ENCODE results near the gene SVOPL. TPM values are rescaled to one million over a fixed set of nuclear protein-coding genes. Genes with fewer than 3 reads are reported as not detected.

The SVOPL gene
- total and polyA plus RNA-seq, 4 donors: 0.13 to 1.5 (median 0.39) TPM; not detected in 1

DNA sequence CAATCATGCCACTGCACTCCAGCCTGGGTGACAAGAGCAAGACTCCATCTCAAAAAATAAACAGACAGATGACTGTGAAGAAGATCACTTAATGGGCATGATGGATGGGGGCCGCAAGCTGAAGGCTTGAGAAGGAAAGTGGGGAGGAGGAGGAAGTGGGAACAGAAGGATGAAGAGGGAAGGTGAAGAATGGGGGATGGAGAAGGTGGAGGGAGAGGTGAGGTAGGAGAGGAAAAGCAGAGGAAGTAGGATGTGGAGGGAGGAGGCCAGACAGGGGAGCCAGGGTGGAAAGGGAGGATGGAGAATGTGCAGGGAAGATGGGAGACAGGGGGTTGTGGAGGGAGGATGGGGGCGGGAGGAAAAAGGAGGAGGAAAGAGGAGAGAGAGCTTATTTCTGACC, 68.8 kb downstream of the SVOPL start:
- DNase-seq: no peak
- TF ChIP-seq, protein P1, sequence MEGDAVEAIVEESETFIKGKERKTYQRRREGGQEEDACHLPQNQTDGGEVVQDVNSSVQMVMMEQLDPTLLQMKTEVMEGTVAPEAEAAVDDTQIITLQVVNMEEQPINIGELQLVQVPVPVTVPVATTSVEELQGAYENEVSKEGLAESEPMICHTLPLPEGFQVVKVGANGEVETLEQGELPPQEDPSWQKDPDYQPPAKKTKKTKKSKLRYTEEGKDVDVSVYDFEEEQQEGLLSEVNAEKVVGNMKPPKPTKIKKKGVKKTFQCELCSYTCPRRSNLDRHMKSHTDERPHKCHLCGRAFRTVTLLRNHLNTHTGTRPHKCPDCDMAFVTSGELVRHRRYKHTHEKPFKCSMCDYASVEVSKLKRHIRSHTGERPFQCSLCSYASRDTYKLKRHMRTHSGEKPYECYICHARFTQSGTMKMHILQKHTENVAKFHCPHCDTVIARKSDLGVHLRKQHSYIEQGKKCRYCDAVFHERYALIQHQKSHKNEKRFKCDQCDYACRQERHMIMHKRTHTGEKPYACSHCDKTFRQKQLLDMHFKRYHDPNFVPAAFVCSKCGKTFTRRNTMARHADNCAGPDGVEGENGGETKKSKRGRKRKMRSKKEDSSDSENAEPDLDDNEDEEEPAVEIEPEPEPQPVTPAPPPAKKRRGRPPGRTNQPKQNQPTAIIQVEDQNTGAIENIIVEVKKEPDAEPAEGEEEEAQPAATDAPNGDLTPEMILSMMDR (IDR thresholded peaks at IDR 0.05; ENCODE audit: control extremely low read depth, extremely low read depth): no peak
- no peak for ATAC-seq (ENCODE audit: insufficient read depth, low FRiP score)
- no peaks in the 10 kb centered on the region for H3K4me1 ChIP-seq (ENCODE audit: control insufficient read depth in 5 of 5, insufficient read depth in 5 of 5, low read length in 5 of 5)
- no peak overlapping the region for H3K9ac ChIP-seq (ENCODE audit: insufficient read depth in 1 of 2, low read length in 2 of 2)
- no peaks in the 10 kb centered on the region for H3K9me3 ChIP-seq (ENCODE audit: control insufficient read depth in 4 of 4, insufficient read depth in 3 of 4, low read length in 3 of 4)
- no peak overlapping the region for H3K27ac ChIP-seq (ENCODE audit: low read depth in 1 of 2, low read length in 1 of 2)
- H3K36me3 ChIP-seq (ENCODE audit: control insufficient read depth in 4 of 4, insufficient read depth in 4 of 4, low read length in 4 of 4): no peaks in the 10 kb centered on the region
- WGBS, 2 donors: 82 to 87% methylated on average over 1 to 2 of the region's 2 CpGs
- H3K27me3 ChIP-seq (ENCODE audit: control insufficient read depth in 3 of 3, insufficient read depth in 3 of 3, low read length in 2 of 3): no peaks in the 10 kb centered on the region
- no peak overlapping the region for H3K4me3 ChIP-seq

DNA sequence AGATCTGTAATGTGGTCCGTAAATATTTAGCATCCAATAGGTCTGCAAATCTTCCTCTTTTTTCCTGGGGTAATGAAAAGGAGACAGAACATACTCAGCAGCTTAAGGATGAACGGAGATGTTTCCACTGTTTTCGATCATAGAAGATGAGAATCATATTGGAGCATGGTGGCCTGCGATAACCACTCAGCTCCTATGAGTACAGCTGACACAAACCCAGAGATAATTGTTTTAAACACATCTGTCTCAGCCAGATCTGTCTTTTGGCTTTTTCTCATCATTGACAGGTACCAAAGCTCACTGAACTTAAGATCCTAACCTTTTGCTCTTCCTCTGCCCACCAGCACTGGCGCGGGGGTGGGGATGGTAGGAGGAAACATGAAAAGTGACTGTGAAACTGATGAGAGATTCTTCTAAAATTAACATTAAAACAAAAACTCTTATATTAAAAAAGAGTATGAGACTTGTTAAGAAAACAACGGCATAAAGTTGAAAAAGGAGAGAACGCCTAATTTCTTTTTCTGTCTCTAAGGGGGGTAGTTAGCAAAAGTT, 71.0 kb downstream of the SVOPL start:
- H3K27ac ChIP-seq (ENCODE audit: low read depth in 1 of 2, low read length in 1 of 2): no peak overlapping the region
- WGBS, 2 donors: 96% methylated on average over 8 of the region's 8 CpGs
- no peak for ATAC-seq (ENCODE audit: insufficient read depth, low FRiP score)
- no peaks in the 10 kb centered on the region for H3K36me3 ChIP-seq (ENCODE audit: control insufficient read depth in 4 of 4, insufficient read depth in 4 of 4, low read length in 4 of 4)
- TF ChIP-seq, protein P1 (IDR thresholded peaks at IDR 0.05; ENCODE audit: control extremely low read depth, extremely low read depth): no peak
- DNase-seq: no peak
- no peaks in the 10 kb centered on the region for H3K27me3 ChIP-seq (ENCODE audit: control insufficient read depth in 3 of 3, insufficient read depth in 3 of 3, low read length in 2 of 3)
- no peaks in the 10 kb centered on the region for H3K9me3 ChIP-seq (ENCODE audit: control insufficient read depth in 4 of 4, insufficient read depth in 3 of 4, low read length in 3 of 4)
- no peak overlapping the region for H3K4me3 ChIP-seq
- no peak overlapping the region for H3K9ac ChIP-seq (ENCODE audit: insufficient read depth in 1 of 2, low read length in 2 of 2)
- peaks cover 0 to 4% (median 0%) of the 10 kb centered on the region in 5 donors for H3K4me1 ChIP-seq (ENCODE audit: control insufficient read depth in 5 of 5, insufficient read depth in 5 of 5, low read length in 5 of 5)

DNA sequence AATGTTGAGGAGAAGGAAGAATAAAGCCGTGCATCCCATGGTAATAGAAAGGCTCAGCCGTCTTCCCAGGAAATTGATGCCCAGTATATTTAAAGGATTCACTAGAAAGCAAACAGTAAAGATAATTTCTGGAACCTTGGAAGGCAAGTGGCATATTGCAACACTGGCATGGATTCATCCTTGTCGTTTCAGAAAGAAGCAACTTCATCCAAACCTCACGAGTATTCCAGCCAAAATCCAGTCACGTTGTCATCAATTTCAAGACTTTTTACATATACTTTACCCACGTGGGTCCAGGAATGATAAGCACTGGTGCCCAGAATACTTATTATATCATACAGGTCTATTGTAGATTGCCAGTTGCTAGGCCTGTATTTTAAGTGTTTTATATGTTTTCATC, 73.8 kb downstream of the SVOPL start:
- Histone ChIP-seq H3K36me3 (ENCODE audit: control insufficient read depth in 4 of 4, insufficient read depth in 4 of 4, low read length in 4 of 4) (no peaks in the 10 kb centered on the region), H3K27ac (ENCODE audit: low read depth in 1 of 2, low read length in 1 of 2) (no peak overlapping the region), H3K9ac (ENCODE audit: insufficient read depth in 1 of 2, low read length in 2 of 2) (no peak overlapping the region), H3K9me3 (ENCODE audit: control insufficient read depth in 4 of 4, insufficient read depth in 3 of 4, low read length in 3 of 4) (no peaks in the 10 kb centered on the region), H3K27me3 (ENCODE audit: control insufficient read depth in 3 of 3, insufficient read depth in 3 of 3, low read length in 2 of 3) (no peaks in the 10 kb centered on the region), H3K4me3 (no peak overlapping the region), H3K4me1 (ENCODE audit: control insufficient read depth in 5 of 5, insufficient read depth in 5 of 5, low read length in 5 of 5) (peaks cover 0 to 4% (median 0%) of the 10 kb centered on the region in 5 donors)
- 82 to 83% methylated on average over 6 of the region's 6 CpGs for WGBS, 2 donors
- DNase-seq (no peak), ATAC-seq (ENCODE audit: insufficient read depth, low FRiP score) (no peak)
- TF ChIP-seq, protein P1 (IDR thresholded peaks at IDR 0.05; ENCODE audit: control extremely low read depth, extremely low read depth): no peak

DNA sequence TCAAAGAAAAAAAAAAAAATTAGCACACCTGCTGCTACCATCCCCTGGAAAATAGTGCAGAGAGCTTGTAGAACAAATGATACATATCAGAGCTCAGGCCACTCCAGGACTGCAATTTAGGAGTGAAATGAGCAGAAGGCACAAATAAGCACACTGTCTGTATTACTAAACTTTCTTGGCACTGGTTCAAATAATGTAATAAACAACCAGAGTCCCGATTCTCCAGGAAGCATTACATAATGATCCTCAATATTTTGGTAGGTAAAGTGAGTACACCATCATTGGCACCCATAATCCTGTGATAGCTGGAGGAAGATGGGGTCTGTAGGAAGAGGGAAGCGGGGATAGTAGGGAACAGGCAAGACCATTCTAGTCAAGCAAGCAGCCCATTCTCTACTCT, 74.3 kb downstream of the SVOPL start:
- ATAC-seq (ENCODE audit: insufficient read depth, low FRiP score): no peak
- WGBS, 2 donors: 45 to 54% methylated on average over 2 of the region's 2 CpGs

More for the DNA sequence above, 74.3 kb downstream of the SVOPL start:
- Histone ChIP-seq H3K9me3 (ENCODE audit: control insufficient read depth in 4 of 4, insufficient read depth in 3 of 4, low read length in 3 of 4) (no peaks in the 10 kb centered on the region), H3K27me3 (ENCODE audit: control insufficient read depth in 3 of 3, insufficient read depth in 3 of 3, low read length in 2 of 3) (no peaks in the 10 kb centered on the region), H3K4me1 (ENCODE audit: control insufficient read depth in 5 of 5, insufficient read depth in 5 of 5, low read length in 5 of 5) (peaks cover 0 to 4% (median 0%) of the 10 kb centered on the region in 5 donors), H3K9ac (ENCODE audit: insufficient read depth in 1 of 2, low read length in 2 of 2) (no peak overlapping the region), H3K36me3 (ENCODE audit: control insufficient read depth in 4 of 4, insufficient read depth in 4 of 4, low read length in 4 of 4) (no peaks in the 10 kb centered on the region), H3K27ac (ENCODE audit: low read depth in 1 of 2, low read length in 1 of 2) (no peak overlapping the region), H3K4me3 (no peak overlapping the region)
- TF ChIP-seq, protein P1 (IDR thresholded peaks at IDR 0.05; ENCODE audit: control extremely low read depth, extremely low read depth): no peak
- DNase-seq: no peak

Measured in lung (tissue), 12 donors.